ENCODE data around the gene PTPRM. TPM values are rescaled to one million over a fixed set of nuclear protein-coding genes. Genes with fewer than 3 reads are reported as not detected.

Gene PTPRM
- total RNA-seq, 1 experiment from 2014 or later, result 1.6 TPM

DNA sequence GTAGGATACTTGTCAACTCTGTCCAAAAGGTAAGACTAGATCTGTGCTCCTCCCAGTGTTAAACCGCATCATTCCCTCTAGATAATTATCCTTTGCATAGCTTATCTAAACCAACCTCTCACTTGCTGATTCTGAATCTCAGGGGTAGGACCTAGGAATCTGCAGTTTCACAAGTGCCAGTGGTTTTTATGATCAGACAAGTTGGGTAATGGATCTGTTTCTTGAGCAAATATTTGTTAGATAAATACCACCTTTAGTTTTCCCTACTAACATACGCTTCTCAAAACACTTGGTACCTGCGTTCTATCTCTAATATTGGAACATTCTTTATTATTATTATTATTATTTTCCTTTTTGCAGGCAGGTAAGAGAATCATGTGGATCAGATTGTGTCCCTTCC, 439.9 kb downstream of the PTPRM start:
- ATAC-seq (no peak), DNase-seq (ENCODE audit: low read depth, low spot score) (no peak)
- intact Hi-C loops (cut with micrococcal nuclease; ENCODE audit: unreplicated experiment), result no loop called here
- ChIA-PET CTCF (no interaction called here), POLR2A (no interaction called here)
- no peak overlapping the region for H3K27ac ChIP-seq (ENCODE audit: low read length)
- BruUV-seq (replicated peaks), result no TSS peak
- in situ Hi-C loops (cut with HindIII; ENCODE audit: low pct_unique_long_range_greater_than_20kb, low sequenced_read_pairs), result no loop called here
- no peaks in the 10 kb centered on the region for H3K4me1 ChIP-seq (ENCODE audit: control insufficient read depth, insufficient read depth, low read length)
- H3K36me3 ChIP-seq (ENCODE audit: control insufficient read depth, insufficient read depth, low read length), result no peaks in the 10 kb centered on the region
- H3K4me3 ChIP-seq (ENCODE audit: low read depth in 2 of 2, low read length in 2 of 2), result no peak overlapping the region
- no peak for TF ChIP-seq TCF7L2 (IDR thresholded peaks at IDR 0.05; ENCODE audit: low read depth, low read length)
- TF ChIP-seq POLR2AphosphoS5 (IDR thresholded peaks at IDR 0.05; ENCODE audit: low read depth, low read length), result no peak
- TF ChIP-seq SIN3A (IDR thresholded peaks at IDR 0.05; ENCODE audit: borderline replicate concordance, insufficient read depth, low read depth, low read length), result no peak
- TF ChIP-seq REST (IDR thresholded peaks at IDR 0.05; ENCODE audit: insufficient read depth in 1 of 2, low read depth in 2 of 2, low read length in 1 of 2), result no peak
- TF ChIP-seq, protein P1, sequence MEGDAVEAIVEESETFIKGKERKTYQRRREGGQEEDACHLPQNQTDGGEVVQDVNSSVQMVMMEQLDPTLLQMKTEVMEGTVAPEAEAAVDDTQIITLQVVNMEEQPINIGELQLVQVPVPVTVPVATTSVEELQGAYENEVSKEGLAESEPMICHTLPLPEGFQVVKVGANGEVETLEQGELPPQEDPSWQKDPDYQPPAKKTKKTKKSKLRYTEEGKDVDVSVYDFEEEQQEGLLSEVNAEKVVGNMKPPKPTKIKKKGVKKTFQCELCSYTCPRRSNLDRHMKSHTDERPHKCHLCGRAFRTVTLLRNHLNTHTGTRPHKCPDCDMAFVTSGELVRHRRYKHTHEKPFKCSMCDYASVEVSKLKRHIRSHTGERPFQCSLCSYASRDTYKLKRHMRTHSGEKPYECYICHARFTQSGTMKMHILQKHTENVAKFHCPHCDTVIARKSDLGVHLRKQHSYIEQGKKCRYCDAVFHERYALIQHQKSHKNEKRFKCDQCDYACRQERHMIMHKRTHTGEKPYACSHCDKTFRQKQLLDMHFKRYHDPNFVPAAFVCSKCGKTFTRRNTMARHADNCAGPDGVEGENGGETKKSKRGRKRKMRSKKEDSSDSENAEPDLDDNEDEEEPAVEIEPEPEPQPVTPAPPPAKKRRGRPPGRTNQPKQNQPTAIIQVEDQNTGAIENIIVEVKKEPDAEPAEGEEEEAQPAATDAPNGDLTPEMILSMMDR (IDR thresholded peaks at IDR 0.05), result no peak
- H3K27me3 ChIP-seq (ENCODE audit: control insufficient read depth, insufficient read depth, low read length), result no peaks in the 10 kb centered on the region
- H3K9me3 ChIP-seq (ENCODE audit: control insufficient read depth, insufficient read depth, low read depth, low read length), result no peaks in the 10 kb centered on the region

- ChIA-PET CTCF (no interaction called here), POLR2A (no interaction called here)
- Histone ChIP-seq H3K9me3 (ENCODE audit: control insufficient read depth, insufficient read depth, low read depth, low read length) (no peaks in the 10 kb centered on the region), H3K36me3 (ENCODE audit: control insufficient read depth, insufficient read depth, low read length) (no peaks in the 10 kb centered on the region), H3K27ac (ENCODE audit: low read length) (no peak overlapping the region), H3K4me3 (ENCODE audit: low read depth in 2 of 2, low read length in 2 of 2) (no peak overlapping the region), H3K4me1 (ENCODE audit: control insufficient read depth, insufficient read depth, low read length) (no peaks in the 10 kb centered on the region), H3K27me3 (ENCODE audit: control insufficient read depth, insufficient read depth, low read length) (no peaks in the 10 kb centered on the region)
- ATAC-seq (no peak), DNase-seq (ENCODE audit: low read depth, low spot score) (no peak)
- intact Hi-C loops (cut with micrococcal nuclease; ENCODE audit: unreplicated experiment) (no loop called here), in situ Hi-C loops (cut with HindIII; ENCODE audit: low pct_unique_long_range_greater_than_20kb, low sequenced_read_pairs) (no loop called here)
- no TSS peak for BruUV-seq (replicated peaks)
- TF ChIP-seq SIN3A (IDR thresholded peaks at IDR 0.05; ENCODE audit: borderline replicate concordance, insufficient read depth, low read depth, low read length) (no peak), TCF7L2 (IDR thresholded peaks at IDR 0.05; ENCODE audit: low read depth, low read length) (no peak), POLR2AphosphoS5 (IDR thresholded peaks at IDR 0.05; ENCODE audit: low read depth, low read length) (no peak), REST (IDR thresholded peaks at IDR 0.05; ENCODE audit: insufficient read depth in 1 of 2, low read depth in 2 of 2, low read length in 1 of 2) (no peak)
- TF ChIP-seq, protein P1 (IDR thresholded peaks at IDR 0.05), result no peak
Measured at GRCh38 chr18:8008033-8008432, 440.9 kb downstream of the PTPRM start.

All from Panc1 (cell line).